Stimulated activated CD4-positive, alpha-beta T cell treated with anti-CD3 and anti-CD28 coated beads, TNF-alpha, amount 100 ng/mL, for 1 hour (primary cell): Measurements from ENCODE around the gene MPP4.
A peak's percentile ranks its signal among the peaks of the same experiment; 100 is the strongest.
"Not testable (repeated sequence)": the region's sequence is repeated elsewhere in the genome, so short reads cannot be mapped to it uniquely, and the experiment has no call there.

Experiments
- DNase-seq, 3 donors: peaks; one replicate each; pipeline ENCODE4 v3.0.0-alpha.2; 2020; ENCODE audit warnings: low read depth in 3 of 3, low spot score in 1 of 3

The MPP4 gene

GRCh38 chr2:201674298-201674697 lies 24.1 kb downstream of the MPP4 start:
- DNase-seq, result no peak

- DNase-seq, result no peak
Measured at GRCh38 chr2:201673546-201673945, 24.9 kb downstream of the MPP4 start.

GRCh38 chr2:201671205-201671604 lies 27.2 kb downstream of the MPP4 start:
- not testable (repeated sequence) for DNase-seq

- no peak for DNase-seq
Measured at GRCh38 chr2:201669865-201670264, 28.6 kb downstream of the MPP4 start.

GRCh38 chr2:201668402-201668910 lies 30.0 kb downstream of the MPP4 start:
- DNase-seq, result no peak

- no peak for DNase-seq
Measured at GRCh38 chr2:201664334-201664733, 34.1 kb downstream of the MPP4 start.

GRCh38 chr2:201661366-201661765 lies 37.1 kb downstream of the MPP4 start:
- no peak for DNase-seq

- no peak for DNase-seq
Measured at GRCh38 chr2:201660293-201660895, 38.0 kb downstream of the MPP4 start.

- DNase-seq, result no peak
Measured at GRCh38 chr2:201656740-201657139, 41.7 kb downstream of the MPP4 start.

- DNase-seq, result no peak
Measured at GRCh38 chr2:201656102-201656501, 42.3 kb downstream of the MPP4 start.

- DNase-seq, result no peak
Measured at GRCh38 chr2:201654616-201655384, 43.6 kb downstream of the MPP4 start.

GRCh38 chr2:201653221-201653620 lies 45.2 kb downstream of the MPP4 start:
- no peak for DNase-seq

- DNase-seq, result no peak
Measured at GRCh38 chr2:201649442-201649841, 49.0 kb downstream of the MPP4 start.

- no peak for DNase-seq
Measured at GRCh38 chr2:201647431-201647830, 51.0 kb downstream of the MPP4 start.

GRCh38 chr2:201644001-201644400 lies 54.4 kb downstream of the MPP4 start:
- DNase-seq, result no peak

GRCh38 chr2:201643216-201643890 lies 55.1 kb downstream of the MPP4 start, which contains the start of gene TMEM237:
TSS of gene TMEM237 (minus strand) at chr2:201643503. CDS start at chr2:201643400, 103 bp downstream.
- DNase-seq, result peak in 1 of 3 donors; percentile 7

GRCh38 chr2:201642579-201643215 lies 55.7 kb downstream of the MPP4 start:
- DNase-seq, result peak; percentile 47 to 77 (median 62)

- DNase-seq, result peak in 1 of 3 donors; percentile 6
Measured at GRCh38 chr2:201642086-201642578, 56.3 kb downstream of the MPP4 start.

- no peak for DNase-seq
Measured at GRCh38 chr2:201639205-201639604, 59.2 kb downstream of the MPP4 start.

GRCh38 chr2:201638326-201638725 lies 60.1 kb downstream of the MPP4 start:
- DNase-seq, result no peak

- no peak for DNase-seq
Measured at GRCh38 chr2:201633661-201634249, 64.7 kb downstream of the MPP4 start.
